VCaP (cell line): ENCODE measurements around the gene GSG1L2.

Experiments used
- H3K27ac ChIP-seq: fragments of 450-650 bp; 2 replicates; pipeline ENCODE4 v1.5.1; 2017
- CTCF ChIP-seq: fragments of 450-650 bp; conservative IDR thresholded peaks from 2 replicates; pipeline ENCODE4 v1.5.1; 2017; ENCODE audit warnings: mild to moderate bottlenecking, moderate library complexity

Gene GSG1L2

GRCh38 chr17:9837551-9838471 lies 15.9 kb upstream of the GSG1L2 start:
- no peak overlapping the region for H3K27ac ChIP-seq
- no peak for TF ChIP-seq CTCF

GRCh38 chr17:9833922-9834321 lies 12.0 kb upstream of the GSG1L2 start:
- H3K27ac ChIP-seq = no peak overlapping the region
- TF ChIP-seq CTCF = no peak

GRCh38 chr17:9830711-9831110 lies 8.8 kb upstream of the GSG1L2 start:
- no peak overlapping the region for H3K27ac ChIP-seq
- TF ChIP-seq CTCF = no peak

- TF ChIP-seq CTCF = no peak
- H3K27ac ChIP-seq = no peak overlapping the region
Observed at GRCh38 chr17:9829343-9829742, 7.5 kb upstream of the GSG1L2 start.

- no peak for TF ChIP-seq CTCF
- H3K27ac ChIP-seq = no peak overlapping the region
Observed at GRCh38 chr17:9828296-9829295, 6.7 kb upstream of the GSG1L2 start.

- TF ChIP-seq CTCF = no peak
- H3K27ac ChIP-seq = no peak within 1 kb of the TSS
Observed at GRCh38 chr17:9825641-9826150, 3.8 kb upstream of the GSG1L2 start, which contains the start of gene GLP2R. Gene GLP2R, plus strand, starts transcription at chr17:9825924. Its CDS starts 140 bp downstream, at chr17:9826064.
